Naive thymus-derived CD8-positive, alpha-beta T cell (primary cell): ENCODE data around the gene FUT2. TPM values are rescaled to one million over a fixed set of nuclear protein-coding genes. Genes with fewer than 3 reads are reported as not detected.
"Not testable (repeated sequence)": the region's sequence is repeated elsewhere in the genome, so short reads cannot be mapped to it uniquely, and the experiment has no call there.

Experiments
- ATAC-seq, 2 donors: fragments of 150-1000 bp; cut with Tn5 transposase in 1 of 2; sonication (Bioruptor Pico), chemical (Tn5 transposase) in 1 of 2; 1 replicate in 1 of 2; 2 replicates in 1 of 2; pipeline ENCODE4 v1.10.0; 2021; ENCODE audit warnings: mild to moderate bottlenecking in 2 of 2, moderate library complexity in 2 of 2
- POLR2A ChIA-PET: fragments of 350-600 bp; sonication (Branson Sonifier 250); formaldehyde crosslinking; loops from one replicate; lab custom pipeline; 2021; ENCODE audit warnings: antibody characterized with exemption; lab: Charles Lee
- DNase-seq, 10 donors: peaks; one replicate each; pipeline versions ENCODE4 v3.0.0 to v3.0.0-alpha.2; 2020 to 2022
- H3K27ac Mint-ChIP-seq, 10 donors: one replicate each; pipeline ENCODE4 v1.8.0; 2020 to 2022; ENCODE audit warnings: mild to moderate bottlenecking in 10 of 10, mixed read lengths in 10 of 10, moderate library complexity in 4 of 10, inconsistent platforms in 1 of 10
- H3K27me3 Mint-ChIP-seq, 5 donors: one replicate each; pipeline ENCODE4 v1.8.0; 2021 to 2022; ENCODE audit warnings: mixed read lengths in 5 of 5
- H3K36me3 Mint-ChIP-seq, 3 donors: one replicate each; pipeline ENCODE4 v1.8.0; 2020 to 2022; ENCODE audit warnings: mixed read lengths in 3 of 3, mild to moderate bottlenecking in 2 of 3, inconsistent platforms in 1 of 3
- H3K4me1 Mint-ChIP-seq, 4 donors: one replicate each; pipeline ENCODE4 v1.8.0; 2021 to 2022; ENCODE audit warnings: mixed read lengths in 4 of 4
- H3K4me3 Mint-ChIP-seq, 10 donors: one replicate each; pipeline ENCODE4 v1.8.0; 2020 to 2022; ENCODE audit warnings: mild to moderate bottlenecking in 10 of 10, mixed read lengths in 10 of 10, moderate library complexity in 6 of 10, inconsistent platforms in 1 of 10
- H3K9me3 Mint-ChIP-seq, 9 donors: one replicate each; pipeline ENCODE4 v1.8.0; 2020 to 2022; ENCODE audit warnings: mixed read lengths in 9 of 9, mild to moderate bottlenecking in 3 of 9, inconsistent platforms in 1 of 9, moderate library complexity in 1 of 9
- polyA plus RNA-seq, 3 donors: library from polyadenylated mRNA; unstranded; fragments of 300-500 nt; fragmentation: Illumina TruSeq; gene quantifications; one replicate each; pipeline ENCODE4 v1.2.3, GENCODE V29; 2021
- total RNA-seq, 8 experiments: library from RNA in 2 of 8; stranded (reverse) in 2 of 8; gene quantifications; one replicate each; pipeline ENCODE4 v1.2.3 and lab custom pipeline; 2021 to 2026

FUT2 gene
- total and polyA plus RNA-seq, 5 experiments from 2014 or later = 0.17 to 1.8 (median 0.17) TPM; not detected in 2

DNA sequence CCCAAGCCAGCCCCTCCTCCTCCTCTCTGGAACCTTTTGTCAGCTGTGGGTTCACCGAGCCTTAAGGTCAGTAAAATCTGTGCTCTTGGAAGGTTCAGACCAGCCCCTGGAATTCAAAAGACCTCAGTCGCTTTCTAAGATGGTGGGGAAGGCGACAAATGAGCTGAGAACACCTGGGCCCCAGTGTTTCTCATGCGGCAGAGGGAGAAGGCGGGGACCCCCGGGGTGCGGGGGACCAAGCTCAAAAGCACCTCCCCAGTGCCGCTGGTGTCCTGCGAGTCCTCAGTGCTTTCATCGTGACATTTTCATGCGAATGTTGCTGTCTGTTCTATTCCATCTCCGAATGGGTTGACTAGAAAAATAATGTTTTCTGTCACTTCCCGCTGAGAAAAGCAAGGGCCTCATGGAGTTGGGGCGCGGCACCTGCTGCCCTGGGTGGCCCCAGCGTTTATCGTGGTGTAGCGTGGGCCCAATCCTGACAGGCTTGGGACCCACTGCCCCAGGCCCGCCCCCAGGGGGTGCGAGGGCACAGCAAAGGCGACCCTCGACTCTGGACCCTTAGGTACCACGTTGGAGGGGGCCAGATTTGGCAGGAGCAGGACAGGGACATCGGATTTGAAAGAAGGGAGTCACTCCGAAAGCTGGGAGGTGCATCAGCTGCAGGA, 22.2 kb upstream of the FUT2 start:
- no peaks in the 10 kb centered on the region for H3K36me3 Mint-ChIP-seq

DNA sequence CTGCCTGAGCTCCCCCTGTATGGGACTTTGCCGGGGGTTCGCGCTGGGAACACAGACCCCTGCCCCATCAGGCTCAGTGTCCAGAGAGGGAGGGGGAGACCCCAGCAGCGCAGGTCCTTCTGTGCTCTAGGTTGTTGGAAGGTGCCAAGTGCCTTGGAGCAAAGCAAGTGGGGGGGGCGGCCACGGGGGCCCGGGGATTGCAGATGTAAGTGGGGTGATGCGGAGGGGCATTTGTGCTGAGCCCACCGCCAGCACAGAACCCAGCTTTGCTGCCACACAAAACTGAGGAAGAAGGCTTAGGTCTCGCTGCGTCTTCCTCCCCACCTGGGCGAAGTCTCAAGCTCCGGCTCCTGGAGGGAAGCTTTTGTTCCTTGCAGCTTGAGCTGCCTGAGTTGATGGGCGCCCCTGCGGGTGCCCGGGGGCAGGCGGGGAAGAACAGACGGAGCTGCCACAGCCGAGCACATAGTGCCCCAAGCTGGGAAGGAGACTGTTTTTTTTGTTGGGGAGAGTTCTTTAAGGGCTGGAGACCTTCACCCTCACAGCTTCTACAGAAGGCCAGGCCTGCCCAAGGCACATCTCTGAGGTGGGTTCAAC, 21.5 kb upstream of the FUT2 start:
- no peak overlapping the region for H3K4me3 Mint-ChIP-seq
- H3K27me3 Mint-ChIP-seq = no peaks in the 10 kb centered on the region
- H3K9me3 Mint-ChIP-seq = peaks cover 0 to 9% (median 0%) of the 10 kb centered on the region in 9 donors
- POLR2A ChIA-PET = interaction anchor here (0.6 to 3.1 kb wide), 5 partner anchors 16 to 66 kb away, joined by 3 to 24 read pairs (median 3); partner anchors contain the start of genes CA11 and DBP
- H3K27ac Mint-ChIP-seq = peak overlapping the region in 1 of 10 donors; percentile 40
- no peak for DNase-seq
- no peaks in the 10 kb centered on the region for H3K36me3 Mint-ChIP-seq
- peaks cover 3 to 11% (median 6%) of the 10 kb centered on the region in 4 donors for H3K4me1 Mint-ChIP-seq
- ATAC-seq = no peak

More for the DNA sequence above, 22.2 kb upstream of the FUT2 start:
- no peak for ATAC-seq
- POLR2A ChIA-PET = interaction anchor here (1.1 to 3.1 kb wide), 2 partner anchors 28 to 65 kb away, joined by 3 to 24 read pairs; partner anchors contain the start of gene CA11
- Mint-ChIP-seq H3K27ac (peak overlapping the region in 1 of 10 donors; percentile 34), H3K9me3 (peaks cover 0 to 9% (median 0%) of the 10 kb centered on the region in 9 donors), H3K27me3 (no peaks in the 10 kb centered on the region), H3K4me1 (peaks cover 5 to 11% (median 7%) of the 10 kb centered on the region in 4 donors), H3K4me3 (no peak overlapping the region)
- DNase-seq = no peak

- Mint-ChIP-seq H3K27ac (peak overlapping the region in 5 of 10 donors; percentile 8 to 54 (median 34)), H3K4me1 (peaks cover 3 to 11% (median 6%) of the 10 kb centered on the region in 4 donors), H3K36me3 (no peaks in the 10 kb centered on the region), H3K4me3 (no peak overlapping the region), H3K9me3 (peaks cover 0 to 1% (median 0%) of the 10 kb centered on the region in 9 donors), H3K27me3 (no peaks in the 10 kb centered on the region)
- POLR2A ChIA-PET = interaction anchor here (0.6 to 3.1 kb wide), 7 partner anchors 17 to 67 kb away, joined by 3 to 24 read pairs (median 3); partner anchors contain the start of genes CA11 and DBP
- ATAC-seq = peak; percentile 97 to 99
- DNase-seq = peak; percentile 50 to 85 (median 74)
Observed at GRCh38 chr19:48674921-48675824, 20.6 kb upstream of the FUT2 start.

DNA sequence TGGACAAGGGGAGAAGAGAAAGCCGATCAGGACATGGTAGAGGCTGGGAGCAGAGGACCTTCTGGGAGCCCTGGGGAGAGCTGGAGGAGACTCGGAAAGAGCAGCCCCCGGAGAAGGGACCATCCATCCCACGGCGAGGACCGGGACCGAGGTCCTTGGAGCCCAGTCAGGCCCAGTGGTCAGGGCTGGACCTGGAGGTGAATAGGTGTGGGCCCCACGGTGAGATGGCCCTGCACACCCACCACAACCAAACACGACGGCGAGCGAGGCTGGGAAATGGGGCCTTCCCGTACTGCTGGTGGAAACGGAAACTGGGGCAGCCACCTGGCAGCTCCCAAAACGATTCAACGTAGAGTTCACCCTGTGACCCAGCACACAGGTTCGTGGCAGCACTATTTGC, 19.3 kb upstream of the FUT2 start:
- ATAC-seq = no peak
- no peaks in the 10 kb centered on the region for H3K27me3 Mint-ChIP-seq
- no peak for DNase-seq
- peaks cover 3 to 11% (median 6%) of the 10 kb centered on the region in 4 donors for H3K4me1 Mint-ChIP-seq
- no peak overlapping the region for H3K4me3 Mint-ChIP-seq
- no peaks in the 10 kb centered on the region for H3K36me3 Mint-ChIP-seq
- POLR2A ChIA-PET = no interaction called here
- no peaks in the 10 kb centered on the region for H3K9me3 Mint-ChIP-seq
- H3K27ac Mint-ChIP-seq = no peak overlapping the region

DNA sequence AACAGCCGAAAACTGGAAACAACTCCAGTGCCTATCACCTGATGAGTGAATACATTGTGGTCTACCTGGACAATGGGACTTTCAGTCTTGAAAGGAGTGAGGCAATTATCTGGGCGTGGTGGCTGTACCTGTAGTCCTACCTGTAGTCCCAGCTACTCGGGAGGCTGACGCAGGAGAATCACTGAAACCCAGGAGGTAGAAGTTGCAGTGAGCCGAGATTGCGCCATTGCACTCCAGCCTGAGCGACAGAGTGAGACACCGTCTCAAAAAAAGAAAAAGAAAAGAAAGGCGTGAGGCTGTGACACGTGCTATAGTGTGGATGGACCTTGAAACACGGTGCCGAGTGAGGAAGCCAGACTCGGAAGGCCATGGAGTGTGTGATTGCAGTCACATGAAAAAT, 18.9 kb upstream of the FUT2 start:
- H3K4me1 Mint-ChIP-seq = peaks cover 3 to 11% (median 6%) of the 10 kb centered on the region in 4 donors
- no peak for ATAC-seq
- H3K4me3 Mint-ChIP-seq = no peak overlapping the region

GRCh38 chr19:48678201-48678600, 17.6 kb upstream of the FUT2 start:
- ATAC-seq (no peak), DNase-seq (no peak)
- H3K9me3 Mint-ChIP-seq = no peaks in the 10 kb centered on the region
- H3K4me3 Mint-ChIP-seq = no peak overlapping the region
- H3K36me3 Mint-ChIP-seq = no peaks in the 10 kb centered on the region
- no peaks in the 10 kb centered on the region for H3K27me3 Mint-ChIP-seq
- POLR2A ChIA-PET = no interaction called here
- H3K4me1 Mint-ChIP-seq = peaks cover 3 to 11% (median 6%) of the 10 kb centered on the region in 4 donors
- no peak overlapping the region for H3K27ac Mint-ChIP-seq

More for the DNA sequence above, 18.9 kb upstream of the FUT2 start:
- no peaks in the 10 kb centered on the region for H3K9me3 Mint-ChIP-seq
- POLR2A ChIA-PET = no interaction called here
- DNase-seq = no peak
- no peaks in the 10 kb centered on the region for H3K36me3 Mint-ChIP-seq
- no peaks in the 10 kb centered on the region for H3K27me3 Mint-ChIP-seq
- H3K27ac Mint-ChIP-seq = no peak overlapping the region

GRCh38 chr19:48680006-48680405, 15.8 kb upstream of the FUT2 start:
- H3K4me3 Mint-ChIP-seq, H3K9me3 Mint-ChIP-seq, H3K27ac Mint-ChIP-seq, ATAC-seq, DNase-seq, H3K27me3 Mint-ChIP-seq, POLR2A ChIA-PET, H3K36me3 Mint-ChIP-seq: not testable (repeated sequence)
- H3K4me1 Mint-ChIP-seq = peaks cover 3 to 11% (median 6%) of the 10 kb centered on the region in 4 donors

- H3K9me3 Mint-ChIP-seq = no peaks in the 10 kb centered on the region
- H3K27me3 Mint-ChIP-seq = no peaks in the 10 kb centered on the region
- no peak for ATAC-seq
- POLR2A ChIA-PET = no interaction called here
- no peaks in the 10 kb centered on the region for H3K36me3 Mint-ChIP-seq
- peaks cover 0 to 5% (median 1%) of the 10 kb centered on the region in 4 donors for H3K4me1 Mint-ChIP-seq
- DNase-seq = no peak
- no peak overlapping the region for H3K27ac Mint-ChIP-seq
- no peak overlapping the region for H3K4me3 Mint-ChIP-seq
Observed at GRCh38 chr19:48680436-48681126, 15.2 kb upstream of the FUT2 start.

DNA sequence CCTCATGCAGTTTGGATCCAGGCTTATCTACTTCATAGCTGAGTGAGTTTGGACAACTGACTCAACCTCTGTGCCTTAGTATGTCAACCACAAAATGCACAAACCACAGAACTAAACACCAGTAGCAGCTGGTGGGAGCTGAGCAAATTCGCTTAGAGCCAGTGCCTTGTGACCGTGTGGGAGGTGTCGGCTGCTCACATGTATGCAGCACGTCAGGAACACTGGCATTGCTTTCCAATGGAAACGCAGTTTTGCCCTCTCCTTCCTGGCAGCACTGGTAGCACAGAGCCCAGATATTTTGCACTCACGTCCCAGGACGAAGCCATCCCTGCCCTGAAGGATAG, 14.7 kb upstream of the FUT2 start:
- no peak overlapping the region for H3K27ac Mint-ChIP-seq
- no peaks in the 10 kb centered on the region for H3K36me3 Mint-ChIP-seq
- no peak overlapping the region for H3K4me3 Mint-ChIP-seq
- ATAC-seq (no peak), DNase-seq (no peak)
- H3K27me3 Mint-ChIP-seq = no peaks in the 10 kb centered on the region
- H3K9me3 Mint-ChIP-seq = no peaks in the 10 kb centered on the region
- H3K4me1 Mint-ChIP-seq = peaks cover 0 to 2% (median under 1%) of the 10 kb centered on the region in 4 donors
- POLR2A ChIA-PET = no interaction called here

DNA sequence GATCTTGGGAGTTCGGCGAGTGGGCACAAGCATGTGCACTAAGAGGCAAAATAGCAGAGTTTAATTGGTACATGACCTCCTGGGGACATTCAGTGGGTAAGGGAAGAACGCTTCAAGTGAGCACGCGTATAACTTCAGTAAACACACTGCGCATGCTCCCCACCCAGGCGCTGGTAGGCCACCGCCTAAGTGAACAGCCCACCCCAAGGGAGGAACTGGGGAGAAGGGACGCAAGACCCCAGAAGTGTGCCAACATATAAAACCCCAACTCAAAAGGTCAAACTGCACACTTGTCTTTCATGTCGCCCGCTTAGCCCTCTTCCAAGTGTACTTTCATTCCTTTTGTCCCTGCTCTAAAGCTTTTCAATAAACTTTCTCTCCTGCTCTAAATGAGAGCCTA, 12.4 kb upstream of the FUT2 start:
- Mint-ChIP-seq H3K36me3 (no peaks in the 10 kb centered on the region), H3K27me3 (no peaks in the 10 kb centered on the region), H3K9me3 (no peaks in the 10 kb centered on the region), H3K27ac (peak overlapping the region in 3 of 10 donors; percentile 37 to 76 (median 59)), H3K4me1 (peaks cover 0 to 2% (median 0%) of the 10 kb centered on the region in 4 donors), H3K4me3 (peak overlapping the region in 8 of 10 donors; percentile 8 to 64 (median 46))
- DNase-seq (peak in 6 of 10 donors; percentile 27 to 74 (median 43)), ATAC-seq (peak; percentile 45 to 82)
- POLR2A ChIA-PET = no interaction called here

GRCh38 chr19:48685583-48685982, 10.2 kb upstream of the FUT2 start:
- ATAC-seq = no peak
- Mint-ChIP-seq H3K27me3 (no peaks in the 10 kb centered on the region), H3K36me3 (no peaks in the 10 kb centered on the region), H3K4me1 (peaks cover 0 to 2% (median 0%) of the 10 kb centered on the region in 4 donors), H3K4me3 (no peak overlapping the region), H3K9me3 (no peaks in the 10 kb centered on the region), H3K27ac (no peak overlapping the region)
- no peak for DNase-seq
- POLR2A ChIA-PET = no interaction called here

- Mint-ChIP-seq H3K4me1 (peaks cover 0 to 2% (median 0%) of the 10 kb centered on the region in 4 donors), H3K36me3 (no peaks in the 10 kb centered on the region), H3K27ac (no peak overlapping the region), H3K9me3 (no peaks in the 10 kb centered on the region), H3K4me3 (no peak overlapping the region), H3K27me3 (no peaks in the 10 kb centered on the region)
- POLR2A ChIA-PET = no interaction called here
- ATAC-seq = no peak
- DNase-seq = no peak
Observed at GRCh38 chr19:48686088-48686487, 9.7 kb upstream of the FUT2 start.
